Neutrophil (primary cell): ENCODE data around the gene KRTAP1-4.
"Not testable (repeated sequence)": the region's sequence is repeated elsewhere in the genome, so short reads cannot be mapped to it uniquely, and the experiment has no call there.

Experiments used
- H3K27ac ChIP-seq: fragments of 200-600 bp; sonication (generic); 2 replicates; pipeline ENCODE4 v1.5.1; 2016; ENCODE audit warnings: mild to moderate bottlenecking, moderate library complexity
- H3K27me3 ChIP-seq: fragments of 200-600 bp; sonication (generic); 2 replicates; pipeline ENCODE4 v1.6.0; 2016; ENCODE audit warnings: mild to moderate bottlenecking
- H3K36me3 ChIP-seq: fragments of 200-600 bp; sonication (generic); 2 replicates; pipeline ENCODE4 v1.5.1; 2017
- H3K4me1 ChIP-seq, 2 experiments: fragments of 200-600 bp in 1 of 2; sonication (generic) in 1 of 2; 1 replicate in 1 of 2; 2 replicates in 1 of 2; pipeline versions ENCODE4 v1.5.1 to v1.6.1; 2013 to 2016; ENCODE audit warnings: low read depth in 1 of 2, low read length in 1 of 2, mild to moderate bottlenecking in 1 of 2, moderate library complexity in 1 of 2; ENCODE audit not compliant: control insufficient read depth in 1 of 2, insufficient read depth in 1 of 2
- H3K4me3 ChIP-seq, 2 experiments: fragments of 200-600 bp in 1 of 2; sonication (generic) in 1 of 2; 1 replicate in 1 of 2; 2 replicates in 1 of 2; pipeline ENCODE4 v1.5.1; 2013 to 2016; ENCODE audit warnings: low read depth in 1 of 2, low read length in 1 of 2, mild to moderate bottlenecking in 1 of 2, moderate library complexity in 1 of 2
- H3K9me3 ChIP-seq: fragments of 200-600 bp; sonication (generic); 2 replicates; pipeline ENCODE4 v1.5.1; 2016
- TF ChIP-seq, protein P1 (sequence below): fragments of 200-600 bp; sonication (generic); IDR thresholded peaks from 2 replicates; pipeline ENCODE4 v1.5.1; 2016; ENCODE audit warnings: antibody characterized with exemption

KRTAP1-4 gene

DNA sequence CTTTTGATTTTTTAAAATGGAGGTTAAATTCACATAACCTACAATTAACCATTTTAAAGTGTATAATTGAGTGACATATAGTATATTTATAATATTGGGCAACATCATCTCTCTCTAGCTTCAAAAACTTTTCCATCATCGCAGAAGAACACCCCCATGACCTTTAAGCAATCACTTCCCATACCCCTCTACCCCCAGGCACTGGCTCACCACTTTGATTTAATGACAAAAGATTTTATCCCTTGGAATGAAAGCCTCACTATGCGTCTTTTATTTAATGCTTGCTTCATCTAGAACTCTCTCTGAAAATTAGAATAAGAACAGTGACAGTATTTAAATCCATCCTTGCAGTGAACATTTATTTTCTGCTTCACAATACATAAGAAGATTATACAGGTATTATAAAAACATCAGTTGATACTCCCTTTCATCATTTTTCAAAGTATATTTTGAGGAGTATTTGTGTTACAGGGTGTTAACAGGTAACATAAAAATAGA lies 7.9 kb upstream of the KRTAP1-4 start:
- no peaks in the 10 kb centered on the region for H3K9me3 ChIP-seq
- no peak overlapping the region for H3K4me3 ChIP-seq
- H3K27me3 ChIP-seq = peaks cover 26% of the 10 kb centered on the region
- no peaks in the 10 kb centered on the region for H3K36me3 ChIP-seq
- no peaks in the 10 kb centered on the region for H3K4me1 ChIP-seq
- TF ChIP-seq, protein P1, sequence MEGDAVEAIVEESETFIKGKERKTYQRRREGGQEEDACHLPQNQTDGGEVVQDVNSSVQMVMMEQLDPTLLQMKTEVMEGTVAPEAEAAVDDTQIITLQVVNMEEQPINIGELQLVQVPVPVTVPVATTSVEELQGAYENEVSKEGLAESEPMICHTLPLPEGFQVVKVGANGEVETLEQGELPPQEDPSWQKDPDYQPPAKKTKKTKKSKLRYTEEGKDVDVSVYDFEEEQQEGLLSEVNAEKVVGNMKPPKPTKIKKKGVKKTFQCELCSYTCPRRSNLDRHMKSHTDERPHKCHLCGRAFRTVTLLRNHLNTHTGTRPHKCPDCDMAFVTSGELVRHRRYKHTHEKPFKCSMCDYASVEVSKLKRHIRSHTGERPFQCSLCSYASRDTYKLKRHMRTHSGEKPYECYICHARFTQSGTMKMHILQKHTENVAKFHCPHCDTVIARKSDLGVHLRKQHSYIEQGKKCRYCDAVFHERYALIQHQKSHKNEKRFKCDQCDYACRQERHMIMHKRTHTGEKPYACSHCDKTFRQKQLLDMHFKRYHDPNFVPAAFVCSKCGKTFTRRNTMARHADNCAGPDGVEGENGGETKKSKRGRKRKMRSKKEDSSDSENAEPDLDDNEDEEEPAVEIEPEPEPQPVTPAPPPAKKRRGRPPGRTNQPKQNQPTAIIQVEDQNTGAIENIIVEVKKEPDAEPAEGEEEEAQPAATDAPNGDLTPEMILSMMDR = no peak
- H3K27ac ChIP-seq = no peak overlapping the region

DNA sequence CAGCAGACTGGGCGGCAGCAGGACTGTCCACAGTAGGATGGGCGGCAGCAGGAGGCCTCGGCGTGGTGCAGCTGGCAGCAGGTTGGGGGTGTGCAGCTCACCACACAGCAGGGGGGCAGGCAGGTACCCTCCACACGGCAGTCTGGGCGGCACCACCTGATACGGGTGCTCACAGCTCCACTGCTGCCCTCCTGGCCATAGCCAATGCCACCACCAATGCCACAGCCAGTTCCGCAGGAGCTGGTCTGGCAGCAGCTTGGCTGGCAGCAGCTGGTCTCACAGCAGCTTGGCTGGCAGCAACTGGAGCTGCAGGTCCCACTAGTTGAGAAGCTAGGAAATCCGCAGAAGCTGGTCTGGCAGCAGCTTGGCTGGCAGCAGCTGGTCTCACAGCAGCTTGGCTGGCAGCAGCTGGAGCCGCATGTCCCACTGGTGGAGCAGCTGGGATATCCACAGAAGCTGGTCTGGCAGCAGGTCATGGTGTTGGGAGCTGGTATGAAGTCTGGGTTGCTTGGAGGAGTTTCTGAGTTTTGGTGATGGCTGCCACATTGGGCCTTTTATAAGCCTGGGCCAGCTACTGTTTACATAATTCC lies 4.4 kb upstream of the KRTAP1-4 start, which contains the start of gene KRTAP1-3:
TSS of gene KRTAP1-3 (minus strand) at position 529 of the 590 bp plus-strand sequence. CDS start at position 476, 53 bp downstream.
- not testable (repeated sequence) for H3K4me1 ChIP-seq, H3K4me3 ChIP-seq, H3K36me3 ChIP-seq, H3K27ac ChIP-seq, H3K9me3 ChIP-seq
- peaks cover 32% of the 10 kb centered on the region for H3K27me3 ChIP-seq

- no peaks in the 10 kb centered on the region for H3K9me3 ChIP-seq
- H3K36me3 ChIP-seq = no peaks in the 10 kb centered on the region
- H3K4me1 ChIP-seq = no peaks in the 10 kb centered on the region
- H3K4me3 ChIP-seq = no peak within 1 kb of the TSS
- no peak within 1 kb of the TSS for H3K27ac ChIP-seq
- TF ChIP-seq, protein P1 = no peak
- H3K27me3 ChIP-seq = peaks cover 34% of the 10 kb centered on the region
Observed at GRCh38 chr17:41026715-41027471, 3.1 kb downstream of the KRTAP1-4 start, which contains the start of gene KRTAP1-5. KRTAP1-5 (minus strand) TSS chr17:41027208; CDS start chr17:41027155, 53 bp downstream.

DNA sequence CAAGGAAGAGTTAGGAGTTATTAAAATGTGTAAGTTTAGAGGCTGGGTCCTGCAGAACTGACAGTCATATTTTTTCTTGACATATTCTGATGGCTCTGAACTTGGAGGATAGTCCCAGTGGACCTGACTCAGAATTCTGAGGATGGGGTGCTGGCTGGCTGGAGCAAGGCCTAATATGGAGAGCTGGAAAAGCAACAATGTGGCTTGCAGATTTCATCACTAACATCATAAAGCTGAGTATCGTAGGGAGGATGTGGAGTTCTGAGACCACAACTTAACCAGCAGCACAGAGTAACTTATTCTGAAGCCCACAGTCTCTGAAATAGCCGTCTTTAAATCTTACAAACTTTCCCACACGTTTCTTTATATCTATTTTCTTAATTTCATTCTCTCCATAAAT lies 5.3 kb downstream of the KRTAP1-4 start:
- no peak overlapping the region for H3K27ac ChIP-seq
- H3K4me1 ChIP-seq = no peaks in the 10 kb centered on the region
- TF ChIP-seq, protein P1 = no peak
- H3K9me3 ChIP-seq = no peaks in the 10 kb centered on the region
- H3K36me3 ChIP-seq = no peaks in the 10 kb centered on the region
- peaks cover 21% of the 10 kb centered on the region for H3K27me3 ChIP-seq
- no peak overlapping the region for H3K4me3 ChIP-seq

DNA sequence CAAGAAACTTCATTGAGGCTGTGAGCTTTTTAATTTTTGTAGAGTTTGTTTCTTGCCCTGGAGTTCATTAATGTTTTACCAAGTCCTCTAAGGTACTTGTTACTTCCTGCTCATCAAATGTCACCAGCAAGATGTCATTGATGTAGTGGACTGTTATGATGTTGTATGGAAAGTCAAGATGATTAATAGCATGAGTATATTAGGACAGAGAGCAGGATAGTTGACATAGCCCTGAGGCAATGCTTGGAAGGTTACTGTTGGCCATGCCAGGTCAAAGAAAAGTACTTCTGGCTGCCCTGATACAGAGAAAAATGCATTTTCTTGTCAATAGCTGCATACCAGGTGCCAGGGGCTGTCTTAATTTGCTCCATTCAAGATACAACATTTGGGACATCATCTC lies 9.7 kb downstream of the KRTAP1-4 start:
- Histone ChIP-seq H3K9me3 (no peaks in the 10 kb centered on the region), H3K27ac (no peak overlapping the region), H3K4me3 (no peak overlapping the region), H3K27me3 (peaks cover 4% of the 10 kb centered on the region), H3K4me1 (peaks cover 13 to 15% of the 10 kb centered on the region in 2 experiments), H3K36me3 (no peaks in the 10 kb centered on the region)
- TF ChIP-seq, protein P1 = no peak

DNA sequence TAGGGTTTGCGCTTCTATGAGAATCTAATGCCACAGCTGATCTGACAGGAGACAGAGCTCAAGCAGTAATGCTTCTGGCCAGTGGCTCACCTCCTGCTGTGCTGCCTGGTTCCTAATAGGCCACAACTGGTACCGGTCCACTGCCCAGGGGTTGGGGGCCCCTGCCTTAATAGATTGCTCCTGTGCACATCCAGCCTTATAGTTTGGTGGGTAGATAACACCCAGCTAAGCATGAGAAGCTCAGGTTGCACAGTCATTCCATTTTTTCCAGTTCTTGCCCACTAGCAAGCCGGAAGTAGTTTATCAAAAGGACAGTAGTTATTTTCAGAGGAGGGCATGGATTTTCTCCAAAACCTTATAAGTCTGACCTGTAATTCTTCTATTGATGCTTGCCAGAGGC lies 10.6 kb downstream of the KRTAP1-4 start:
- no peak overlapping the region for H3K27ac ChIP-seq
- TF ChIP-seq, protein P1 = no peak
- no peaks in the 10 kb centered on the region for H3K9me3 ChIP-seq
- peaks cover 13 to 15% of the 10 kb centered on the region in 2 experiments for H3K4me1 ChIP-seq
- peaks cover 9% of the 10 kb centered on the region for H3K27me3 ChIP-seq
- H3K4me3 ChIP-seq = no peak overlapping the region
- H3K36me3 ChIP-seq = no peaks in the 10 kb centered on the region
